Stimulated activated effector memory CD8-positive, alpha-beta T cell treated with anti-CD3 and anti-CD28 coated beads, Interleukin-12 subunit alpha, Interleukin-12 subunit beta, amount 100 ng/mL, for 72 hours (primary cell): ENCODE data around the gene GSK3B.

ENCODE experiments used
- ATAC-seq: fragments of 150-1000 bp; cut with Tn5 transposase; 2 replicates; pipeline ENCODE4 v1.10.0; 2021
- DNase-seq, 2 donors: peaks; one replicate each; pipeline ENCODE4 v3.0.0; 2021 to 2022; ENCODE audit warnings: low spot score in 2 of 2
- H3K27ac Mint-ChIP-seq: one replicate; pipeline ENCODE4 v1.8.0; 2022; ENCODE audit warnings: mild to moderate bottlenecking, mixed read lengths
- H3K36me3 Mint-ChIP-seq: one replicate; pipeline ENCODE4 v1.8.0; 2022; ENCODE audit warnings: mild to moderate bottlenecking, mixed read lengths
- H3K4me1 Mint-ChIP-seq: one replicate; pipeline ENCODE4 v1.8.0; 2022; ENCODE audit warnings: mixed read lengths
- H3K4me3 Mint-ChIP-seq: one replicate; pipeline ENCODE4 v1.8.0; 2022; ENCODE audit warnings: mild to moderate bottlenecking, mixed read lengths
- H3K9me3 Mint-ChIP-seq: one replicate; pipeline ENCODE4 v1.8.0; 2022; ENCODE audit warnings: mixed read lengths

The GSK3B gene

GRCh38 chr3:119967353-119968006 is 126.8 kb downstream of the GSK3B start:
- Mint-ChIP-seq H3K27ac (no peak overlapping the region), H3K9me3 (no peaks in the 10 kb centered on the region), H3K4me1 (peaks cover 29% of the 10 kb centered on the region), H3K4me3 (no peak overlapping the region), H3K36me3 (no peaks in the 10 kb centered on the region)
- no peak for ATAC-seq
- DNase-seq = no peak

GRCh38 chr3:119965692-119966091 is 128.6 kb downstream of the GSK3B start:
- H3K27ac Mint-ChIP-seq = no peak overlapping the region
- H3K4me1 Mint-ChIP-seq = peaks cover 37% of the 10 kb centered on the region
- no peak overlapping the region for H3K4me3 Mint-ChIP-seq
- ATAC-seq = no peak
- no peak for DNase-seq
- no peaks in the 10 kb centered on the region for H3K36me3 Mint-ChIP-seq
- no peaks in the 10 kb centered on the region for H3K9me3 Mint-ChIP-seq

GRCh38 chr3:119964294-119964693 is 130.0 kb downstream of the GSK3B start:
- ATAC-seq (no peak), DNase-seq (no peak)
- Mint-ChIP-seq H3K4me1 (peaks cover 33% of the 10 kb centered on the region), H3K9me3 (no peaks in the 10 kb centered on the region), H3K36me3 (no peaks in the 10 kb centered on the region), H3K27ac (no peak overlapping the region), H3K4me3 (no peak overlapping the region)

GRCh38 chr3:119955972-119956371 is 138.3 kb downstream of the GSK3B start:
- no peaks in the 10 kb centered on the region for H3K36me3 Mint-ChIP-seq

GRCh38 chr3:119950666-119951325 is 143.5 kb downstream of the GSK3B start:
- Mint-ChIP-seq H3K9me3 (no peaks in the 10 kb centered on the region), H3K4me3 (no peak overlapping the region), H3K36me3 (peaks cover 1% of the 10 kb centered on the region), H3K4me1 (peaks cover 37% of the 10 kb centered on the region), H3K27ac (no peak overlapping the region)
- no peak for ATAC-seq
- DNase-seq = no peak

More at GRCh38 chr3:119955972-119956371, 138.3 kb downstream of the GSK3B start:
- Mint-ChIP-seq H3K9me3 (no peaks in the 10 kb centered on the region), H3K4me1 (peaks cover 36% of the 10 kb centered on the region), H3K27ac (no peak overlapping the region), H3K4me3 (no peak overlapping the region)
- ATAC-seq (no peak), DNase-seq (no peak)

GRCh38 chr3:119945291-119945690 is 149.0 kb downstream of the GSK3B start:
- DNase-seq (no peak), ATAC-seq (no peak)
- no peaks in the 10 kb centered on the region for H3K9me3 Mint-ChIP-seq
- H3K36me3 Mint-ChIP-seq = peaks cover 7% of the 10 kb centered on the region
- H3K4me1 Mint-ChIP-seq = peaks cover 30% of the 10 kb centered on the region
- H3K27ac Mint-ChIP-seq = no peak overlapping the region
- H3K4me3 Mint-ChIP-seq = no peak overlapping the region

- ATAC-seq (no peak), DNase-seq (no peak)
- H3K36me3 Mint-ChIP-seq = peaks cover 7% of the 10 kb centered on the region
- peaks cover 23% of the 10 kb centered on the region for H3K4me1 Mint-ChIP-seq
- H3K27ac Mint-ChIP-seq = peak overlapping the region; percentile 21
- no peaks in the 10 kb centered on the region for H3K9me3 Mint-ChIP-seq
- no peak overlapping the region for H3K4me3 Mint-ChIP-seq
These were observed 150.2 kb downstream of the GSK3B start for GRCh38 chr3:119944091-119944490.

GRCh38 chr3:119939077-119939476 is 155.2 kb downstream of the GSK3B start:
- H3K4me1 Mint-ChIP-seq = peaks cover 46% of the 10 kb centered on the region
- no peaks in the 10 kb centered on the region for H3K9me3 Mint-ChIP-seq
- no peak overlapping the region for H3K4me3 Mint-ChIP-seq
- no peaks in the 10 kb centered on the region for H3K36me3 Mint-ChIP-seq
- DNase-seq = no peak
- ATAC-seq = no peak
- no peak overlapping the region for H3K27ac Mint-ChIP-seq

- H3K27ac Mint-ChIP-seq = peak overlapping the region; percentile 23
- H3K36me3 Mint-ChIP-seq = no peaks in the 10 kb centered on the region
- peak; percentile 3 to 67 for DNase-seq
- peak overlapping the region; percentile 35 for H3K4me3 Mint-ChIP-seq
- peaks cover 44% of the 10 kb centered on the region for H3K4me1 Mint-ChIP-seq
- no peaks in the 10 kb centered on the region for H3K9me3 Mint-ChIP-seq
- peak; percentile 99 for ATAC-seq
These were observed 157.0 kb downstream of the GSK3B start for GRCh38 chr3:119937229-119937628.

GRCh38 chr3:119934249-119934648 is 160.0 kb downstream of the GSK3B start:
- peaks cover 42% of the 10 kb centered on the region for H3K4me1 Mint-ChIP-seq
- no peak for ATAC-seq
- H3K4me3 Mint-ChIP-seq = no peak overlapping the region
- no peak for DNase-seq
- no peak overlapping the region for H3K27ac Mint-ChIP-seq
- H3K9me3 Mint-ChIP-seq = no peaks in the 10 kb centered on the region
- H3K36me3 Mint-ChIP-seq = no peaks in the 10 kb centered on the region

GRCh38 chr3:119933207-119933606 is 161.0 kb downstream of the GSK3B start:
- Mint-ChIP-seq H3K27ac (no peak overlapping the region), H3K4me3 (no peak overlapping the region), H3K36me3 (no peaks in the 10 kb centered on the region), H3K9me3 (no peaks in the 10 kb centered on the region), H3K4me1 (peaks cover 37% of the 10 kb centered on the region)
- no peak for ATAC-seq
- no peak for DNase-seq

GRCh38 chr3:119930286-119930685 is 164.0 kb downstream of the GSK3B start:
- Mint-ChIP-seq H3K4me1 (peaks cover 10% of the 10 kb centered on the region), H3K9me3 (no peaks in the 10 kb centered on the region), H3K4me3 (no peak overlapping the region), H3K27ac (no peak overlapping the region), H3K36me3 (no peaks in the 10 kb centered on the region)
- DNase-seq (no peak), ATAC-seq (no peak)

- H3K4me3 Mint-ChIP-seq = no peak overlapping the region
- no peak for ATAC-seq
- no peaks in the 10 kb centered on the region for H3K36me3 Mint-ChIP-seq
- no peak overlapping the region for H3K27ac Mint-ChIP-seq
- no peaks in the 10 kb centered on the region for H3K9me3 Mint-ChIP-seq
- no peak for DNase-seq
- peaks cover 7% of the 10 kb centered on the region for H3K4me1 Mint-ChIP-seq
These were observed 167.1 kb downstream of the GSK3B start for GRCh38 chr3:119927190-119927589.

GRCh38 chr3:119924111-119925094 is 169.8 kb downstream of the GSK3B start:
- Mint-ChIP-seq H3K9me3 (no peaks in the 10 kb centered on the region), H3K4me3 (no peak overlapping the region), H3K36me3 (peaks cover 14% of the 10 kb centered on the region), H3K27ac (no peak overlapping the region), H3K4me1 (peaks cover 16% of the 10 kb centered on the region)
- ATAC-seq (no peak), DNase-seq (no peak)
